ENCODE measurements around the gene ZBTB5.
"Not testable (repeated sequence)": the region's sequence is repeated elsewhere in the genome, so short reads cannot be mapped to it uniquely, and the experiment has no call there.

DNA sequence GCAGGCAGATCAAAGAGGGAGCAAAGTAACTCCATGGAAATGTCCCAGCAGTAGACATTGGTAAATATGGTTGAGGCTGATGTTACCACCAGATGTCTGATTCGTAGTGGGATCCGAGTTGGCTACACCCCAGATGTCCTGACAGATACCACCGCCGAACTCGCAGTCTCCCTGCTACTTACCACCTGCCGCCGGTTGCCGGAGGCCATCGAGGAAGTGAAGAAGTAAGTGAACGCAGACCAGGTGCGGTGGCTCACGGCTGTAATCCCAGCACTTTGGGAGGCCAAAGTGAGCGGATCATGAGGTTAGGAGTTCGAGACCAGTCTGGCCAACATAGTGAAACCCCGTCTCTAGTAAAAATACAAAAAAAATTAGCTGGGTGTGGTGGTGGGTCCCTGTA is 38.8 kb downstream of the ZBTB5 start:
- TF ChIP-seq, protein P1, sequence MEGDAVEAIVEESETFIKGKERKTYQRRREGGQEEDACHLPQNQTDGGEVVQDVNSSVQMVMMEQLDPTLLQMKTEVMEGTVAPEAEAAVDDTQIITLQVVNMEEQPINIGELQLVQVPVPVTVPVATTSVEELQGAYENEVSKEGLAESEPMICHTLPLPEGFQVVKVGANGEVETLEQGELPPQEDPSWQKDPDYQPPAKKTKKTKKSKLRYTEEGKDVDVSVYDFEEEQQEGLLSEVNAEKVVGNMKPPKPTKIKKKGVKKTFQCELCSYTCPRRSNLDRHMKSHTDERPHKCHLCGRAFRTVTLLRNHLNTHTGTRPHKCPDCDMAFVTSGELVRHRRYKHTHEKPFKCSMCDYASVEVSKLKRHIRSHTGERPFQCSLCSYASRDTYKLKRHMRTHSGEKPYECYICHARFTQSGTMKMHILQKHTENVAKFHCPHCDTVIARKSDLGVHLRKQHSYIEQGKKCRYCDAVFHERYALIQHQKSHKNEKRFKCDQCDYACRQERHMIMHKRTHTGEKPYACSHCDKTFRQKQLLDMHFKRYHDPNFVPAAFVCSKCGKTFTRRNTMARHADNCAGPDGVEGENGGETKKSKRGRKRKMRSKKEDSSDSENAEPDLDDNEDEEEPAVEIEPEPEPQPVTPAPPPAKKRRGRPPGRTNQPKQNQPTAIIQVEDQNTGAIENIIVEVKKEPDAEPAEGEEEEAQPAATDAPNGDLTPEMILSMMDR (IDR thresholded peaks at IDR 0.05): not testable (repeated sequence)
- not testable (repeated sequence) for TF ChIP-seq POLR2A (IDR thresholded peaks at IDR 0.05)
